SK-N-SH (cell line): Measurements from ENCODE around the gene LRRC39. TPM values are rescaled to one million over a fixed set of nuclear protein-coding genes. Genes with fewer than 3 reads are reported as not detected.

ENCODE experiments used
- CTCF ChIA-PET: fragments of 300-600, 350-600 bp; formaldehyde crosslinking; extraction: SDS; loops from one replicate; lab custom pipeline; 2021; lab: Yijun Ruan, JAX
- POLR2A ChIA-PET: fragments of 350-600 bp; sonication (Branson Sonifier 250); formaldehyde crosslinking; extraction: SDS; loops from one replicate; lab custom pipeline; 2020; ENCODE audit warnings: antibody characterized with exemption, inconsistent platforms; lab: Yijun Ruan, JAX
- DNase-seq: peaks from one replicate; pipeline ENCODE4 v3.0.0; 2012
- H2AFZ ChIP-seq: fragments of 200-600 bp; sonication (generic); 2 replicates; pipeline ENCODE4 v1.8.1; 2016; ENCODE audit warnings: antibody characterized with exemption, mild to moderate bottlenecking, low read depth
- H3F3A ChIP-seq: fragments of 200-600 bp; sonication (generic); replicated peaks from 2 replicates; pipeline ENCODE3; 2016; ENCODE audit warnings: antibody characterized with exemption, mild to moderate bottlenecking; ENCODE audit not compliant: insufficient read depth
- H3K27ac ChIP-seq, 2 experiments: fragments of 200-500 bp in 1 of 2; fragments of 200-600 bp in 1 of 2; sonication (Bioruptor generic) in 1 of 2; sonication (generic), shearing (Covaris generic) in 1 of 2; 2 replicates each; pipeline versions ENCODE4 v1.5.1 to v1.6.1; 2014 to 2016; ENCODE audit warnings: low read depth in 2 of 2, inconsistent platforms in 1 of 2, low read length in 1 of 2, mild to moderate bottlenecking in 1 of 2, mixed read lengths in 1 of 2
- H3K27me3 ChIP-seq: fragments of 200-600 bp; sonication (generic), shearing (Covaris generic); 2 replicates; pipeline ENCODE4 v1.6.1; 2016; ENCODE audit warnings: mixed run types; ENCODE audit not compliant: insufficient read depth
- H3K36me3 ChIP-seq, 2 experiments: fragments of 200-500 bp in 1 of 2; fragments of 200-600 bp in 1 of 2; sonication (Bioruptor generic) in 1 of 2; sonication (generic) in 1 of 2; replicated peaks in 1 of 2; 2 replicates each; pipeline versions ENCODE3 to v1.5.1; 2014 to 2016; ENCODE audit warnings: low read length in 1 of 2, mild to moderate bottlenecking in 1 of 2; ENCODE audit not compliant: insufficient read depth in 2 of 2, control insufficient read depth in 1 of 2
- H3K4me1 ChIP-seq, 2 experiments: fragments of 200-500 bp in 1 of 2; fragments of 200-600 bp in 1 of 2; sonication (Bioruptor generic) in 1 of 2; sonication (generic), shearing (Covaris generic) in 1 of 2; 2 replicates each; pipeline versions ENCODE4 v1.5.1 to v1.6.1; 2014 to 2016; ENCODE audit warnings: low read depth in 1 of 2, low read length in 1 of 2, mixed run types in 1 of 2; ENCODE audit not compliant: insufficient read depth in 2 of 2, control insufficient read depth in 1 of 2
- H3K4me2 ChIP-seq: fragments of 200-600 bp; sonication (generic), shearing (Covaris generic); 2 replicates; pipeline ENCODE4 v1.6.1; 2017; ENCODE audit warnings: mixed run types
- H3K4me3 ChIP-seq, 2 experiments: fragments of 200-500 bp in 1 of 2; fragments of 200-600 bp in 1 of 2; sonication (Bioruptor generic) in 1 of 2; sonication (generic), shearing (Covaris generic) in 1 of 2; 2 replicates each; pipeline versions ENCODE4 v1.5.1 to v1.8.1; 2014 to 2016; ENCODE audit warnings: low read depth in 2 of 2, inconsistent platforms in 1 of 2, low read length in 1 of 2, mild to moderate bottlenecking in 1 of 2, mixed read lengths in 1 of 2, moderate library complexity in 1 of 2
- H3K79me2 ChIP-seq: fragments of 200-600 bp; sonication (generic); 2 replicates; pipeline ENCODE4 v1.8.1; 2017; ENCODE audit warnings: mild to moderate bottlenecking; ENCODE audit not compliant: insufficient read depth
- H3K9ac ChIP-seq: fragments of 200-600 bp; sonication (generic); 2 replicates; pipeline ENCODE4 v1.6.1; 2017; ENCODE audit warnings: mixed run types
- H3K9me2 ChIP-seq: fragments of 200-600 bp; sonication (generic); 2 replicates; pipeline ENCODE4 v1.6.1; 2017; ENCODE audit warnings: mixed run types
- H3K9me3 ChIP-seq: fragments of 200-600 bp; sonication (generic); 2 replicates; pipeline ENCODE4 v1.6.1; 2017; ENCODE audit warnings: mixed run types, mild to moderate bottlenecking, moderate library complexity
- H4K20me1 ChIP-seq: fragments of 200-600 bp; sonication (generic); 2 replicates; pipeline ENCODE4 v1.6.1; 2017; ENCODE audit warnings: mild to moderate bottlenecking, mixed run types; ENCODE audit not compliant: insufficient read depth
- CHD2 ChIP-seq: fragments of 150-350 bp; IDR thresholded peaks from 2 replicates; pipeline ENCODE4 v1.6.1; 2018; ENCODE audit warnings: low read length; ENCODE audit not compliant: partially characterized antibody
- EP300 ChIP-seq, 2 experiments: IDR thresholded peaks; 2 replicates each; pipeline versions ENCODE4 v1.4.0 to v1.6.1; 2012; ENCODE audit warnings: borderline replicate concordance in 1 of 2, low read depth in 1 of 2, low read length in 1 of 2
- EZH2phosphoT487 ChIP-seq: fragments of 200-600 bp; sonication (generic); IDR thresholded peaks from 2 replicates; pipeline ENCODE4 v1.6.1; 2017; ENCODE audit warnings: low read depth, mixed run types, mild to moderate bottlenecking, antibody characterized with exemption, moderate library complexity, borderline replicate concordance
- FOSL2 ChIP-seq: IDR thresholded peaks from 2 replicates; pipeline ENCODE4 v1.4.0; 2012; ENCODE audit warnings: low read depth, mild to moderate bottlenecking, moderate library complexity, borderline replicate concordance
- FOXJ3 ChIP-seq: sonication (generic); formaldehyde crosslinking; IDR thresholded peaks from 2 replicates; pipeline ENCODE4 v1.5.1; 2020; ENCODE audit warnings: mild to moderate bottlenecking, missing genetic modification reagents
- IRF3 ChIP-seq: fragments of 150-350 bp; IDR thresholded peaks from 2 replicates; pipeline ENCODE4 v1.6.1; 2016; ENCODE audit warnings: mild to moderate bottlenecking, low read depth, low read length
- MAX ChIP-seq: IDR thresholded peaks from 2 replicates; pipeline ENCODE4 v1.4.0; 2012; ENCODE audit warnings: low read depth
- MXI1 ChIP-seq: IDR thresholded peaks from 2 replicates; pipeline ENCODE4 v1.6.1; 2012; ENCODE audit warnings: mild to moderate bottlenecking, low read depth, low read length, improper control_type of control experiment
- NFIC ChIP-seq: IDR thresholded peaks from 2 replicates; pipeline ENCODE4 v1.4.0; 2012; ENCODE audit warnings: borderline replicate concordance
- NRF1 ChIP-seq: IDR thresholded peaks from 2 replicates; pipeline ENCODE4 v1.6.1; 2012; ENCODE audit warnings: low read depth, mild to moderate bottlenecking, low read length
- PBX3 ChIP-seq: IDR thresholded peaks from 2 replicates; pipeline ENCODE4; 2012
- POLR2AphosphoS5 ChIP-seq: IDR thresholded peaks from 2 replicates; pipeline ENCODE4 v1.6.1; 2012; ENCODE audit warnings: low read depth, low read length
- RAD21 ChIP-seq: IDR thresholded peaks from 2 replicates; pipeline ENCODE4 v1.6.1; 2012; ENCODE audit warnings: mild to moderate bottlenecking, low read length
- RCOR1 ChIP-seq: fragments of 150-350 bp; IDR thresholded peaks from 2 replicates; pipeline ENCODE4 v1.6.1; 2017; ENCODE audit warnings: antibody characterized with exemption, low read length
- RXRA ChIP-seq: IDR thresholded peaks from 2 replicates; pipeline ENCODE4 v1.4.0; 2012; ENCODE audit warnings: low read depth, mild to moderate bottlenecking, borderline replicate concordance
- SIN3A ChIP-seq: IDR thresholded peaks from 2 replicates; pipeline ENCODE4 v1.6.1; 2012; ENCODE audit warnings: low read depth, mild to moderate bottlenecking, low read length, moderate library complexity, borderline replicate concordance
- TAF1 ChIP-seq: IDR thresholded peaks from 2 replicates; pipeline ENCODE4 v1.6.1; 2012; ENCODE audit warnings: low read depth, mild to moderate bottlenecking, low read length, moderate library complexity, borderline replicate concordance
- TCF12 ChIP-seq: IDR thresholded peaks from 2 replicates; pipeline ENCODE4 v1.4.0; 2012
- USF1 ChIP-seq: IDR thresholded peaks from 2 replicates; pipeline ENCODE4 v1.4.0; 2012; ENCODE audit warnings: low read depth, borderline replicate concordance
- USF2 ChIP-seq: fragments of 150-350 bp; IDR thresholded peaks from 2 replicates; pipeline ENCODE4 v1.6.1; 2017; ENCODE audit warnings: antibody characterized with exemption, low read length, low read depth, borderline replicate concordance
- ZBTB33 ChIP-seq: IDR thresholded peaks from 2 replicates; pipeline ENCODE4 v1.4.0; 2012; ENCODE audit warnings: low read depth, borderline replicate concordance
- WGBS: methylation state at CpG from one replicate; pipeline ENCODE4 v1.1.6; 2017; ENCODE audit warnings: low lambda C conversion rate; 5-methylcytosine and 5-hydroxymethylcytosine counted together
- polyA plus RNA-seq, 3 experiments: library from polyadenylated mRNA; depleted of rRNA; stranded (reverse); fragments of >200 nt; gene quantifications; 2 replicates each; pipeline ENCODE4 v1.2.3, GENCODE V29; 2012

Gene LRRC39
- polyA plus RNA-seq, 1 of the 3 experiments (the other 2 are of a cell fraction): 1.6 TPM

GRCh38 chr1:100132566-100133477 is 45.2 kb downstream of the LRRC39 start, which contains the start of the genes SASS6 and TRMT13 (continued):
- TF ChIP-seq TAF1 (peak; percentile 75), NFIC (peak; percentile 19; the same call in 1 of the 2 replicates), MAX (peak; percentile 99), NRF1 (no peak), IRF3 (no peak), USF1 (peak; percentile 25; the same call in 1 of the 2 replicates), ZBTB33 (peak; percentile 66; the same call in 1 of the 2 replicates), POLR2AphosphoS5 (peak; percentile 74), FOSL2 (no peak), EZH2phosphoT487 (no peak), EP300 (IDR thresholded peaks at IDR 0.05; ENCODE audit: borderline replicate concordance in 1 of 2, low read depth in 1 of 2, low read length in 1 of 2) (peak in 1 of 2 experiments; percentile 39; a peak in 1 of 4 replicates), PBX3 (peak; percentile 29)
- TF ChIP-seq, all 33 proteins: peak for 17

- POLR2A ChIA-PET: no interaction called here
- Histone ChIP-seq H3K4me1 (peaks cover 5 to 17% of the 10 kb centered on the region in 2 experiments; a peak in 3 of 4 replicates), H3K4me3 (peak overlapping the region; percentile 95 to 96), H4K20me1 (no peaks in the 10 kb centered on the region), H3K9ac (peak overlapping the region; percentile 78; the same call in 1 of the 2 replicates), H2AFZ (peak overlapping the region; percentile 99; the same call in 1 of the 2 replicates), H3K27ac (no peak overlapping the region), H3K79me2 (peaks cover 81% of the 10 kb centered on the region), H3K9me2 (no peaks in the 10 kb centered on the region), H3K4me2 (peak overlapping the region; percentile 89), H3K9me3 (no peaks in the 10 kb centered on the region), H3K36me3 (peaks cover 10 to 15% of the 10 kb centered on the region in 2 experiments), H3F3A (peaks cover 8% of the 10 kb centered on the region), H3K27me3 (no peaks in the 10 kb centered on the region)
- DNase-seq: no peak
- CTCF ChIA-PET: no interaction called here
- WGBS: 67% methylated on average over 8 of the region's 8 CpGs
- no peak for TF ChIP-seq CHD2
- no peak for TF ChIP-seq USF2
- TF ChIP-seq POLR2AphosphoS5: no peak
- TF ChIP-seq RAD21: no peak
- no peak for TF ChIP-seq FOSL2
- no peak for TF ChIP-seq FOXJ3 (CRISPR knock-in tag)
- no peak for TF ChIP-seq TAF1
- no peak for TF ChIP-seq USF1
- no peak for TF ChIP-seq TCF12
- no peak for TF ChIP-seq SIN3A
- TF ChIP-seq RCOR1: no peak
- TF ChIP-seq RXRA: no peak
- no peak for TF ChIP-seq MXI1
- no peak for TF ChIP-seq EZH2phosphoT487
Measured at GRCh38 chr1:100131623-100132022, 46.4 kb downstream of the LRRC39 start.
